ENCODE results near the gene TMEM179. TPM values are rescaled to one million over a fixed set of nuclear protein-coding genes. Genes with fewer than 3 reads are reported as not detected.
"Not testable (repeated sequence)": the region's sequence is repeated elsewhere in the genome, so short reads cannot be mapped to it uniquely, and the experiment has no call there.

Gene TMEM179
- total and polyA plus RNA-seq, 2 of the 8 experiments (the other 6 are each of a cell fraction or from before 2014, with no cell fraction given), result 2.9 to 4.0 TPM

GRCh38 chr14:104579939-104580338 lies 24.6 kb downstream of the TMEM179 start:
- H3K23ac ChIP-seq (ENCODE audit: insufficient read length); H2BK120ac ChIP-seq (replicated peaks; ENCODE audit: low read depth, low read length); H4K8ac ChIP-seq (ENCODE audit: extremely low read depth, insufficient read depth, low read length); H3K4me3 ChIP-seq (ENCODE audit: extremely low read depth in 1 of 4, insufficient read depth in 2 of 4, low read depth in 3 of 4, low read length in 4 of 4); FAIRE-seq; H3K4ac ChIP-seq (replicated peaks; ENCODE audit: insufficient read length, low read depth, low read length); H2AFZ ChIP-seq (ENCODE audit: low read length); H3K79me2 ChIP-seq (ENCODE audit: control insufficient read depth in 1 of 2, insufficient read depth in 2 of 2, low read length in 2 of 2); H4K5ac ChIP-seq (ENCODE audit: insufficient read length, low read depth, low read length); H3K4me1 ChIP-seq (replicated peaks in 1 of 4; ENCODE audit: control insufficient read depth in 3 of 4, insufficient read depth in 4 of 4, low read length in 3 of 4); H3K9me3 ChIP-seq (ENCODE audit: insufficient read depth in 2 of 2, low read depth in 1 of 2, low read length in 1 of 2); H2BK15ac ChIP-seq (ENCODE audit: low read length); H4K20me1 ChIP-seq (replicated peaks in 1 of 2; ENCODE audit: control insufficient read depth in 1 of 2, insufficient read depth in 2 of 2, low read length in 2 of 2); H3K23me2 ChIP-seq (ENCODE audit: low read depth, low read length); H3K27me3 ChIP-seq (replicated peaks in 1 of 4; ENCODE audit: control insufficient read depth in 3 of 4, extremely low read depth in 1 of 4, insufficient read depth in 3 of 4, low read length in 3 of 4); H3K27ac ChIP-seq (ENCODE audit: low read depth, low read length); H2AK5ac ChIP-seq (ENCODE audit: low read depth, low read length); H3K79me1 ChIP-seq (ENCODE audit: low read depth, low read length); H3K9ac ChIP-seq (replicated peaks in 1 of 4; ENCODE audit: extremely low read depth in 1 of 4, low read depth in 3 of 4, low read length in 3 of 4); H3K18ac ChIP-seq (ENCODE audit: extremely low read depth, low read length); H3K56ac ChIP-seq (replicated peaks; ENCODE audit: insufficient read length, low read depth, low read length); DNase-seq (ENCODE audit: low read depth in 1 of 2, low spot score in 2 of 2); H2BK12ac ChIP-seq (ENCODE audit: low read depth, low read length); H3K4me2 ChIP-seq (ENCODE audit: insufficient read depth in 1 of 2, low read depth in 2 of 2, low read length in 2 of 2); H3K14ac ChIP-seq (ENCODE audit: insufficient read length); H3K36me3 ChIP-seq (ENCODE audit: control insufficient read depth in 2 of 4, insufficient read depth in 4 of 4, low read length in 3 of 4); H2BK5ac ChIP-seq (ENCODE audit: low read depth, low read length); H2BK20ac ChIP-seq (ENCODE audit: low read length); POLR2A ChIA-PET (ENCODE audit: partially characterized antibody); H4K91ac ChIP-seq (replicated peaks; ENCODE audit: insufficient read length, low read length): not testable (repeated sequence)
- CTCF ChIA-PET (ENCODE audit: partially characterized antibody), result interaction anchor here (0.7 to 1.7 kb wide), 5 partner anchors 12 to 145 kb away, joined by 3 to 5 read pairs (median 3); no protein-coding TSS in a partner anchor
- whole genome bisulfite sequencing, 2 experiments (ENCODE audit: extremely low coverage in 1 of 2, insufficient coverage in 1 of 2, insufficient read length in 1 of 2, insufficient replicate concordance in 2 of 2, low coverage in 1 of 2, low lambda C conversion rate in 2 of 2, missing lambda C conversion rate in 1 of 2), result 87% methylated on average over 5 of the region's 6 CpGs; no CpG with 5 or more reads in 1 of the 2 experiments

All from H1 (cell line).